Medulla oblongata (tissue), 1 donor: ENCODE data around the gene ATF7IP.

Experiments
- DNase-seq: peaks from one replicate; pipeline ENCODE4 v3.0.0-alpha.2; 2015; ENCODE audit errors: extremely low spot score

ATF7IP gene

DNA sequence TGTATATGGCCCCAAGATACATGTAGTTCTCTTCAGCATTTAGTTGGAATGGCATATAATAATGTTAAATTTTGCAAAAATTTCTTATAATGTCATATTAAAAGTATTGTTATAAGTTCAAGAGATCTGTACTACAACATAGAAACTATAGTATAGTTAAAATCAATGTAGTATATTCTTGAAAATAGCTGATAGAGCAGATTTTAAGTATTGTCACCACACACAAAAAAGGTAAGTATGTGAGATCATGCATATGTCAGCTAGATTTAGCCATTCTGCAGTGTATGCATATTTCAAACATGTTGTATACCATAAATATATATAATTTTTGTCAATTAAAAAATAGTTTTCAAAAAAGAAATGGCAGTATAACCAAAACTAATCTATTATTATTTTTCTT, 115.7 kb downstream of the ATF7IP start:
- no peak for DNase-seq

DNA sequence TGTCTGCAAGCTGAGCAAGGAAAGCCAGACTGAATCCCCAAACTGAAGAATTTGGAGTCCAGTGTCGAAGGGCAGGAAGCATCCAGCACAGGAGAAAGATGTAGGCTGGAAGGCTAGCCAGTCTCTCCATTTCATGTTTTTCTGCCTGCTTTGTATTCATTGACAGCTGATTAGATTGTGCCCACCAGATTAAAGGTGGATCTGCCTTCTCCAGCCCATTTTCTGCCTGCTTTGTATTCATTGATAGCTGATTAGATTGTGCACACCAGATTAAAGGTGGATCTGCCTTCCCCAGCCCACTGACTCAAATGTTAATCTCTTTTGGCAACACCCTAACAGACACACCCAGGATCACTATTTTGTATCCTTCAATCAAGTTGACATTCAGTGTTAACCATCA, 116.9 kb downstream of the ATF7IP start:
- DNase-seq, result no peak

DNA sequence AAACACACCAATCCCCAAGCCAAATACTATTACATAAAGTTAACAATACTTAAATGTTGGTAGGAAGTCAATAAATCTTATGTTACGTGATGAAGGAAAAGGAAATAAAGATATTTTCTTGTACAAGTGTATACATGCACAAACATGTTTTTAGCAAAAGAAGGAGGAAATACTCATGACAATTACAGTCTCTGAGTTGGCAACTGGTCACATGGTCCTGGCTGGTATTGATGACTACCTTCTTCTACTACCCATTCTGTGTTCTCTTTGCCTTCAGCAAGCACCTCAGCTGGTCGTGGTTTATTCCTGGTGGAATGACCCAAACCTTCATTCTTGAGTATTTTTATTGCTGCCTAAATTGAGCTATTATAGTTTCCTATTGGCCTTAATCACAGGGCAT, 117.4 kb downstream of the ATF7IP start:
- DNase-seq, result no peak

DNA sequence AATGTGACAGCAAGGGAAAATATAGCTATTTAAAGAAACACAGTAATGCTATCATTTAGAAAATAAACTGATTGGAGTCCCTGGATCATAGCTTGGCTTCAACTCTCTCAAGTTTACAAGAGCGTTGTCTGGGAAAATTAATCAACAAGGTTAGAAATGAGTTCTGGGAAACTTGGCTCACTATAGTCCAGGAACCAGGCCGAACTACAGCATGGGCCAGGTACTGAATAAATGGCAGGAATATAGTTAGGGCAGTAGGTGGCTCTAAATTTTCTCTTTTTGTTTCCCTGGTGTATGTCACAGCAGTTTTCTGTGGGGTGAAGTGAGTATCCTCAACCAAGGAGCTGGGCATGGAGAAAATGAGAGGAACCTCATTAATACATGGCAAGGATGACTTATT, 129.8 kb downstream of the ATF7IP start:
- DNase-seq, result no peak

DNA sequence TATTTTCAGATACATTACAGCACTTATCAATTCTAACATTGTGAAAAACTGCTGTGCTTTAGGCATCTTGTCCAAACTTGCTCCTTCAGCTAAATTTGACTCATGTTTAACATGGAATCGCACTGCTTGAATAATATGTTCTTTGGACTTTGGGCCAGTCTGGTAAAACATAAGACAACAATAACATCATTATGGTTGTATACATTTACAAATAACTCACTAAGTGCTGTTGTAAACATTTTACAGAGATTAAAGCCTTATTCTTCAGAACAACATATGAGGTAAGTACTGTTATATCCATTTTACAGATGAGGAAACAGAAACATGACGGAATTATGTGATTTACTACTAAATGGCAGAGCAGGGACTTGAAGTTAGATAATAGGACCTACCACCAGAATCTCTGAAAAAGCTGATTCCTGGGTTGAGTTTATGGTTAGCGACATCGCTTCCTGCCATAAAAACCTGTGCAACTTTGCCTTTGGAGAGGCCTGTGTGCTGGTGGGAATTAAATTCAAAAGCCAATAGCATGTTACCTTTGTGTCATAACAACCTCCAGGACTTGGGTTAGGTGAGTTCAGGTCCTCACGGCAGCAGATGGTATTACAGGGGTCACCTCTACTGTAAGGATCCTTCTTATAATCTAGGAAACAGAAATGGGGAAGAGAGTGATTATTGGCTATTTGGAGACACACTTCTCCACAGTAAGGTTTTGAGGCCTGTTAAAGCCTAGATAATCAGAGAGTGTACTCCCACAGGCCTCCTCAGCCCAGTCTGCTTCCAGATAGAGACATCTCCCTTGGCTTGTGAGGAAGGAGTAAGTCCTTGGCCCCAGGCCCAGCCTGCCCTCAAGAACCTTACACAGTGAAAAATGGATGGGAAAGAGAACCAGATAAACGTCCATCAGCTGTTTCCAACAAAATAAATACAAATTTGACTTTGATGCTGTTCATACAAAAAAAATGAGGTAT, 140.4 kb downstream of the ATF7IP start:
- no peak for DNase-seq

DNA sequence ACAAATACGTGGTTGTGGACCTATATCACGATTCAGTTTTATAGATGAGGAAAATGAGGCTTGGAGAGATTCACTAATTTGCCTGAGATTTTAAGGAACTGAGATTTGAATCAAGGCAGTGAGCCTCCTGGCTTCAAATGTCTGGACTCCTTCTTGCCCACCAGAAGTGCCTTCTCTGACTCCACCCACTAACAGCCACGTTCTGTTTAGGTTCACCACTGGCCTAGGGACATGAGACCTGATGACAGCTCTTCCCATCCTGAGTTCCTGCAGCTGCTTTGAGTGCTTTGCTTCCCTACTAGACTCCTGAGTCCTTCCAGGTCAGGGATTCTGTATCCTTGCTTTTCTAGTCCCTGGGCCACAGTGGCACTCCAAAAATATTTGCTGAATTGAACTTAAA, 145.1 kb downstream of the ATF7IP start:
- DNase-seq, result no peak

DNA sequence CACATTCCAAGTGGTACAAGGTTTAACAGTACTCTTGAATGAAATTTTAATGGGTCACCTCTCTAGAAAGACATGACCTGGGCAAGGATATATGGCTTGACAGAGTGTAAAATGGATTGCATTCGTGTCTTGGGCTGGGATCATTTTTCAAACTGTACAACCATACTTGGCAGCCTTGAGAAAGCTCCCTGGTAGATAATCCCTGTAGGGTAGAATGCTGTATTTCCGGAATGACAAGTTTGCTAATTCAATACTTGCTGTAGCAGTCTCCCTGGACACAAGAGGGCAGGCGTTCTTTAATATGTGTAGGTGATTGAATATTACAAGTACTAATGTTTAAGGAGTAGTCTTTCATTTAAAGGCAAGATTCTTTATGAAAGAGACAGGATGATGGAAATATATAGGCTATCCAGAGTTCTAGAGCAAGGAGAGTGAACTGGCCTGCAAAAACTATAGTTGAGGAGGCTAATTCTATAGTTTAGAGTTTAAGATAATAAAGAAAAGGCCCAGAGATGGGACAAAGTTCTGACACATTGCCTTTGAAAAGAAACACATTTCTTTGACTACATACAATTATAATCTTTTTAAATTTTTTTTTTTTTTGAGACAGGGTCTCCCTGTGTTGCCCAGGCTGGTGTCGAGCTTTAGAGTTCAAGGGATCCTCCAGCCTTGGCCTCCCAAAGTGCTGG, 148.8 kb downstream of the ATF7IP start:
- peak; percentile 11 for DNase-seq

DNA sequence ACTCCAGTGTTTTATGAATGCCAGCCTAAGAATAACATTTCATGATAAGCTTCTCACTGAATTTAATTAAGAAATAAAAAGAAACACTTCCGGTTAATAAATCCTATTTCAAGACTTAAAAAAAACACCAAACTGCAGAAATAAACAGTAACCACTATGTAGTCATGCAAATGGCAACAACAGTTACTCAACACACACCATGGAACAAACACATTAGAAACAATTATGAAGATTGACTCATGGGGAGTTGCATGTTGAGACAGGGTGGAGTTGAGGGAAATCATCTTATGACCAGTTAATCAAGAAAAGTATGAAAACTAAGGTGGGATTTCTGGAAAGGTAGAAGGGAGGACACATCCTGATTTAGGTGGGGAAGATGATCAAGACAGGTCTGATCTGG, 149.5 kb downstream of the ATF7IP start:
- no peak for DNase-seq

DNA sequence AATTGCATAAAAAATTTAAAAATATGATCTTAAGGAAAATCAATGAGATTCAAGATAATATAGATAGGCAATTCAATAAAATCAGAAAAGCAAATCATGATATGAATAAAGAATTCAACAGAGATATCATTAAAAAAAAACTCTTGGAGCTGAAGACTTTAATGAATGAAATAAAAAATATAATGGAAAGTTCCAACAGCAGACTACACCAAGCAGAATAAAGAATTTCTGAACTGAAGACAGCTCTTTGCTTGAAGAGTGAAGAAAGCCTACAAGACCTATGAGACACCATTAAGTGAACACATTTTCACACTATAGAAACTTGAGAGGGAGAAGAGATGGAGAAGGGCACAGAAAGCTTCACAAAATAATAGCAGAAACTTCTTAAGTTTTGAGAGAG, 156.3 kb downstream of the ATF7IP start:
- no peak for DNase-seq

DNA sequence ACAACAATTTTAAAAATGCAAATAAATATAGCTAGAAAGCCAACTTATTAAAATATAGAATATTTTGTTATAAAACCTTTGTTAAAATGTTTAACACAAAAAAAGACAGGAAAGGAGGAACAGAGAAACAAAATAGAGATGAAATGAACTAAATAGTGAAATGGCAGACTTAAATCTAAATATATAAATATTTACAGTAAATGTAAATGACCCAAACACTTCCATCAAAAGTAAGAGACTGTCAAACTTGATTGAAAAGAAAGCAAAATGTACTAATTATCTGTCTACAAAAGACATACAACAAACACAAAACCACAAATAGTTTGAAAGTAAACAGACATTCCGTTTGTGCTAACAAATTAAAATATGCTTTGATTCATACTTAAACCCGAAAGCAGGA, 160.5 kb downstream of the ATF7IP start:
- no peak for DNase-seq

DNA sequence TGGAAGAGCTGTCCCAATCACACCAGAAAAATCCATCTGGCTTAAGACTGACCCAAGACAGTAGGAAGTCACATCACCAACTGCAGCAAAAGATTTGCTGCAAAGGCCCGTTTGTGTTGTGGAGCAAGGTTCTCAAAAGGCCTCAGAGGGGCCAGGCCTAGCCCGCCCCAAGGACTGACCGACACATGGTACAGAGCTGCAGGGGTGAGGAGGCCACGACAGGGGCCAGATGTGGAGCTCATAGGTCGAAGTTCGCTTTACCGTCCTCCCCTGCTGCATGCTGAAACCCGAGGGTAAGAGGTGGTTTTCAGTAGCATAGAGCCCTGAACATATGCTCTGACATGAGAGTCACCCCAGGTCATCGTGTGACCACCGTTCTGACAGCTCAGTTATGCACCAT, 166.7 kb downstream of the ATF7IP start:
- DNase-seq, result no peak

DNA sequence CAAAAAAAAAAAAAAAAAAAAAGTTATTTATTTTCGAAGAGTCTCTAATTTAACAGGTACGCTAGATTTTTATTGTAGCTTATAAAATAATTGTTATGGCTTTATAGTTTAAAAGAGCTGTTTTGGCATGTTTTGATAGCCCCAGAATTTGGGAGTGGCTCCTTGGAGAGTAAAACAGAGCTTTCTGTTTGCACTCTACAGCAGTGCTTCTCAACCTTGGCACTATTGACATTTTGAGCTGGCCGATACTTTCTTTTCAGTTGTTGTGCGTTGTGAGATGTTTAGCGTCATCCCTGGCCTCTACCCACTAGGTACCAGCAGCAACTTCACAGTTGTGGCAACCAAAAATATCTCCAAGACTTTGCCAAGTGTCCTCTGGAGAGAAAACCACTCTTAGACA, 171.6 kb downstream of the ATF7IP start:
- DNase-seq, result no peak

DNA sequence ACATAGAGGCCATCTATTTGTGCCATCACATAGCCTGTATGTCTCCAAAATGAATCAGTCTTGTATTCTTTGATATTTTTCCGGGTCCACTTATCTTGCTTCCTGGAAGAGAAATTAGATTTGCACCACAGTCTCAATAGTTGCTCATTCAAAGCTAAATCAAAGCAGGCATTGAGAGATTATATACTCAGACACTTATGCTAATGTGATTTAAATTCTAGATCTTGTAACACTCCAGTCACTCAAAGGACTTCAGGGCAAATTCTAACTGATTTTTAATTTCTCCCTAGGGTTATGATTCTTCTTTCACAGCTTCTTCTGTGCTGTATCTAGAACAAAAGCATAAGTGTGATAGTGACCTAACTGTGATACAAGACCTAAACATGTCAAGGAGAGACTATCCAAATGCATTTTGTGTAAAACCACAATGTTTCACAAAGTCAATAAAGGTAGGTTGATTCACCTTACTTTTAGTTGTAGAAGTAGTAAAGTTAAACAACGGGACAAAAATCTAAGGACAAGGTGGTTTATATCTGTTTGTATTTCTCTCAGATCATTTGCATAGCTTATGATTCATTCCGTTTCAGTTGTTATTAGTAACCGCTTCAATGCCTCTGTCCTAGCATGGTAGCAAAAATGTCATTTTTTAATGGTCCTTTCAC, 175.4 kb downstream of the ATF7IP start:
- no peak for DNase-seq

DNA sequence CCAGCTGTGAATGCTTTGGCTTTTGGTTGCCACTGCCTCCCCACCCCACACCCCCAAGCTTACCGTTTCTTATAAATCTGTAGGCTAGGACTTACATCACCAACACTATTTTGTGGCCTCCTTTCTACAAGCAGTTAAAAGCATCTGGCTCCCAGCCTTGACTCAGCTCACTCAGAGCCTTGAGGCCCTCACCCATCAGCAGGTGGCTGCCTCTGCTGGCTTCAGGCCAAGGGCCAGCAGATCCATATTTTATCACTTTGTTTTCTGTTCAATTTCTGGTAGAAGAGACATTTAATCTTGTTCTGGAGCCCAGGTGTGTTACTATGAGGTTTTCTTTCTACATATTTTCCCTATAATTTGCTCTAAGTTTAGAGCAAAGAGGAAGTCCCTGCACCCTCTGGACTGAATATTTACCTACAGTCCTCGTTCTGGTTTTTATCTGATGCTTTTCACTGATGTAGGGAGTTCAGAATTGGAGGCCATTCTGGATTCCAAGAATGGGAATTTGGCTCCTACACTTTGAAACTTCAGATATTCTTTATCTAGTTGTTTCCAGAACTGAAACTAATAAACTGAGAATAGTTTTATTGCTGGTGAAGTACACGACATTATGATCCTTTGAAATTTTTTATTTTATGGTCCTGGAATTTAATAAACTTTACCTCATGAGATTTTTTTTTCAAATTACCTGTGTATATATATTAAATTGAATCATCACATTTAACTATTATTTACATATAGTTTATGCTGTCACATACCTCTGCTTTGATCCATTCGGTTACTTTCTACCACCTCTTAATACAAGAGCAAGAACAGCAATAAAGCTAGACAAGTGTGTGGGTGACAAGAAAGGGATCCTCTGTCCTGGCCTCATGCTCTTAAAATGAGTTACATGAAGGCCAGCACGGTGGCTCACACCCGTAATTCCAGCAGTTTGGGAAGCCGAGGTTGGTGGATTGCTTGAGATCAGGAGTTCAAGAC, 180.0 kb downstream of the ATF7IP start:
- DNase-seq, result no peak

DNA sequence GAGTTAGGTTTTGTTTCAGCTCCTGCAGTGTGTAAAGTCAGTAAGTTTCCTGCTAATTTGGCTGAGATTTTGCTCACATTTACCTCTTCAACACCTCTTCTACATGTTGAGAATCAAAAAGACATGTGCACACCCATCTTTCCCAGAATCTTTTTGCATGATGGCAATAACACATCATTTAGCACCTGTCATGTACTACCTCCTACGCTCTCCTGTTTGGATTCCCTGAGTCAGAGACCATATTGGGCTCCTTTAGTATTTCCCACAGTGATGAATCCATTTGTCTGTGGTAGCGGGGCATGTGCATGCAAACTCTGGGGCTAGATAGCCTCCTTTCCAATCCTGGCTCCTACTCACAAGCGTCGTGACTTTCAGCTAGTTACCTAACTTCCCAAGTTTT, 182.1 kb downstream of the ATF7IP start:
- DNase-seq, result no peak

DNA sequence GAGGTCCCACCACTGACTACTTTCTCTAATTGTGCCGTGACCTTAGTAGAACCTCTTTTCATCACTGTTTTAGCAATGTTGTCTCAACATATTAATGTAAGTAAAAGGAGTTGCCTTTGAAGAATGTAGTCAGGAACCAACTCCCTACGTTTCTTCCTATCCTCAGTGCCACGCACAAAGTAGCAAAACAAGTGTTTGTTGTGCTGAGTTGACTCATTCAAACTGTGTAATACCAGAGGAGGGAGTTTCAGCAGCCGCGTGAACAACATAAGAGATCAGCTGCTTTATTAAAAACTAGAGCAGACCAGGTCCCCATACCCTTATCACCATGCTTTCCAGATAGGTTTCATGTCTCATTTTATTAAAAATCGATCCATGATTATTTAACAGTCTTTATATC, 183.1 kb downstream of the ATF7IP start:
- no peak for DNase-seq
